ENCODE data around the gene RRP15.

GRCh38 chr1:218341325-218341724 lies 56.2 kb downstream of the RRP15 start:
- TF ChIP-seq CTCF (conservative IDR thresholded peaks at IDR 0.05): no peak
- no peak for TF ChIP-seq ZFX (IDR thresholded peaks at IDR 0.05)
